GM18520 (cell line): ENCODE results near the gene MFN2.
"Not testable (repeated sequence)": the region's sequence is repeated elsewhere in the genome, so short reads cannot be mapped to it uniquely, and the experiment has no call there.

Source experiments
- ATAC-seq: cut with Tn5 transposase; IDR thresholded peaks from one replicate; pipeline ENCODE4 v1.9.1; 2021; ENCODE audit not compliant: unreplicated experiment

MFN2 gene

DNA sequence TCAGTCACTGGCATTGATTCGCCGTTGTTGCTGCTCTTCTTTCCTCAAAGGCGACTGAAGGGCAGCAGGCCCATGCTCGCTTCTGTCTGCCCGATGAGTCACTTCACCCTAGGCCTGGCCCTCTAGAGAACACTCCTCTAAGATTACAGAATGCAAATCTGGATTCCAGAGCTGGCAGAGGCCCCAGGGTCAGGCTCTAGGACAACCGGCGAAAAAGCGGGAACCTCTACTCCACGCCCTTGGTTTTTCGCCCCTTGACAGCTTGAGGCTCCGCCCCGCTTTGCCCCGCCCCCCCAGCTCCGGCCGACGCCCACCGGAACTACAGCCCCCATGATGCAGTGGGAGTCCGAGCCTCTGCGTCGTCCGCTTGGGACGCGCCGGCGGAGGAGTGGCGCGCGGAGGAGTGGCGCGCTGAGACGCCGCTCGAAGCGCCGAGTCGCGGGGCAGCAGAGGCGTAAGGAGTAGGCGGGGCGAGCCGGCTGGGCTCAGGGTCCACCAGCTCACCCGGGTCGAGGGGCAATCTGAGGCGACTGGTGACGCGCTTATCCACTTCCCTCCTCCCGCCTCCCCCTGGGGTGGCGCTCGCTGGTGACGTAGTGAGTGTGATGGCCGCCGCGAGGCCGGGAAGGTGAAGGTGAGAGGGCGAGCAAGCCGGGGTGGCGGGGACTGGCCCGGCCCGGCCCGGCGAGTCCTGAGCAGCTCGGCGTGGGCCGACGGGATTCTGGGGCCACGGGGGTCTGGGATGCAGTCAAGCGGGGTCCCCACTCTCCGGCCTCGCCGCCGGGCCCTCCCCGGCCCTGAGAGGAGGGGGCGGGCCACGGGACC, at the start of gene MFN2:
MFN2 (plus strand) TSS at position 594 of the 825 bp plus-strand sequence. CDS start 8,725 bp downstream, outside the sequence.
- ATAC-seq, result peak; percentile 89

DNA sequence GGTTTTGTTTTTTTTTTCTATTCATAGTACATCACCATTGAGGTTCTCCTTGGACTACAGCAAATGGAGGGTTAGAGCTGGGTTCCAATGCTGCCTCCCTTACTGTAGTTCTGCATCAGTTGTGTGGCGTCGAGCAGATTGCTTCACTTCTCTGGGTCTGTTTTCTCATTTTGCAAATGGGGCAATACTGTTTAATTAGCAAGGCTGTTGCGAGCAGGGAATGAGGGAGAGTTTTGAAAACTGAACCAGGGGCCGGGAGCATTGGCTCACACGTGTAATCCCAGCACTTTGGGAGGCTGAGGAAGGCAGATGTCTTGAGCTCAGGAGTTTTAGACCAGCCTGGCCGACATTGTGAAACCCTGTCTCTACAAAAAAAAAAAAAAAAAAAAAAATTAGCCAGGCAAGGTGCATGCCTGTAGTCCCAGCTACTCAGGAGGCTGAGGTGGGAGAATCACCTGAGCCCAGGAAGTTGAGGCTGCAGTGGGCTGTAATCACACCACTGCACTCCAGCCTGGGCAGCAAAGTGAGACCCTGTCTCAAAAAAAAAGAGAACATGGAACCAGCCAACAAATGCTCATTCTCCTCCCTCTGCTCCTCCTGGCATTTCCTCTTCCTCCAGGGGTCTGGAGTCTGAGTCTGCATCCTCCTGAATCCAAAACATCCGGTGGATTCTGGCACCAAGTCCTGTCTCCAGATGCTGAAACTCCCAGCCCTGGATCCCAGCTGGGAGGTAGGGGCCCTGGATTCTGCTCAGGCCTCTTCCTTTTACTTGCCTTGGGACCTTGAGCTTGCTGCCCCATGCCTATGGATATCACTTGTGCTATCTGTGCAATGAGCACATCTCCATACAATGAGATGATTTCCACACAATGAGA, 49.4 kb upstream of the MFN2 start:
- no peak for ATAC-seq

DNA sequence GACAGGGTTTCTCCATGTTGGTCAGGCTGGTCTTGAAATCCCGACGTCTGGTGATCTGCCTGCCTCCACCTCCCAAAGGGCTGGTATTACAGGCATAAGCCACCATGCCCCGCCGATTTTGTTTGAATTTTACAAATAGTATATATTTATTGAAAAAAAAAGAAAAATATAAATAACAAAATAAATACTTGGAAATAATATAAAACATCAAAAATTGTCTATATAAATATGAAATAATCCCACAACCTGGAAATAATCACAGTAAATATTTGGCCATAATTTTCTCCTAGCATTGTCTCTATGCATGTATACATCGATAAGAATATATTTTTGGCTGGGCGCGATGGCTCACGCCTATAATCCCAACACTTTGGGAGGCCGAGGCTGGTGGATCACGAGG, 48.4 kb upstream of the MFN2 start:
- no peak for ATAC-seq

DNA sequence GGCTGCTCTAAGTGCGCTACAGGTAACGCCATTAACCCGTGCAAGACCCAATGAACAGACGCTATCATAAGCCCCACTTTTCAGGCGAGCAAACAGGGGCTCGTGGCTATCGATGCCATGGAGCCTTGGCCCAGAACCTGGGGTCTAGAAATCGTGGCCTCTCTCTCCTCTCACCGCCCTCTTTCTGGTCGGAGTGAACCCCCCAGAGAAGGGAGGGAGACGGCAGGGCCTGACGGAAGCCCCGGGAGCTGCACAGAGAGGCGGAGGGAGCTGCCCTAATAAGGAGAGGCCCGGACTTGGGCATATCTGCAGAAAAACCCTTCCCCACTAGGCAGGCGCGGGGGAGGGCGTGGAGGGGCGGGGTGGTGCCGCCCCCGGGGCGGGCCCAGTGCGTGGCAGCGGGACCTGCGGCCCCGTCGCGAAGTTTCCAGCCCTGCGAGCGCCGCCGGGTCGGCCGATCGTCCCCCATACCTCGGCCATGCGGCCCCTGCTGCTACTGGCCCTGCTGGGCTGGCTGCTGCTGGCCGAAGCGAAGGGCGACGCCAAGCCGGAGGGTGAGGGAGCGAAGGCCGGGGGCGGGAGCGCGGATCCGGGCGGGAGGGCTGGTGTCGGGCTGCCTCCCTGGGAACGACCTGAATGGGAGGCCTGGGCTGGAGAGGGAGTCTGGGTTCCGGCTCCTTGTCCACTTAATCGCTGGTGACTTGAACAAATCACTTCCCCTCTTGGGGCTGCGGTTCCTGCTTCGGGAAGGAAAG, 45.8 kb upstream of the MFN2 start, which contains the start of gene PLOD1:
PLOD1 (plus strand) TSS at position 416 of the 755 bp plus-strand sequence; CDS start at position 479, 63 bp downstream.
- peak; percentile 70 for ATAC-seq

DNA sequence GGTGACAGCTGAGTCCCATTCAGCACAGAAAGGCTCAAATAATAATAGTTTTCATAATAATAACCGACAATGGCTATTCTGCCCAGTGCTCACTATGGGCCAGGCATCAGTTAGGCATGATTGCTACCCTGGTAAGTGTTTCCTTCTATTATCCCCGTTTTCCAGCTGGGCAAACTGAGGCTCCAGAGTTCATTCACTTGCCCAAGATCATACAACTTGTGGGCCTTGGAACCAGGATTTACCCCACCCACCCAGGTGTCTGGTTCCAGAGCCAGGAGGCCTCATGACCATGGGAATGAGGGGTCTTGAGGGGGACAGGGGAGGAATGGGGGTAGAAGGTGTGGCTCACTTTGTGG, 45.2 kb upstream of the MFN2 start:
- no peak for ATAC-seq

DNA sequence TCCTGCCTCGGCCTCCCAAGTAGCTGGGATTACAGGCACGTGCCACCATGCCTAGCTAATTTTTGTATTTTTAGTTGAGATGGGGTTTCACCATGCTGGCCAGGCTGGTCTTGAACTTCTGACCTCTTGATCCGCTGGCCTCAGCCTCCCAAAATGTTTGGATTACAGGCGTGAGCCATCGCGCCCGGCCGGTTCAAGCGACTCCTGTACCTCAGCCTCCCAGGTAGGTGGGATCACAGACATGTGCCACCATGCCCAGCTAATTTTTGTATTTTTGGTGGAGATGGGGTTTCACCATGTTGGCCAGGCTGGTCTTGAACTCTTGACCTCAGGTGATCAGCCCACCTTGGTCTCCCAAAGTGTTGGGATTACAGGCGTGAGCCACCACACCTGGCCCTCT, 44.5 kb upstream of the MFN2 start:
- ATAC-seq, result not testable (repeated sequence)

DNA sequence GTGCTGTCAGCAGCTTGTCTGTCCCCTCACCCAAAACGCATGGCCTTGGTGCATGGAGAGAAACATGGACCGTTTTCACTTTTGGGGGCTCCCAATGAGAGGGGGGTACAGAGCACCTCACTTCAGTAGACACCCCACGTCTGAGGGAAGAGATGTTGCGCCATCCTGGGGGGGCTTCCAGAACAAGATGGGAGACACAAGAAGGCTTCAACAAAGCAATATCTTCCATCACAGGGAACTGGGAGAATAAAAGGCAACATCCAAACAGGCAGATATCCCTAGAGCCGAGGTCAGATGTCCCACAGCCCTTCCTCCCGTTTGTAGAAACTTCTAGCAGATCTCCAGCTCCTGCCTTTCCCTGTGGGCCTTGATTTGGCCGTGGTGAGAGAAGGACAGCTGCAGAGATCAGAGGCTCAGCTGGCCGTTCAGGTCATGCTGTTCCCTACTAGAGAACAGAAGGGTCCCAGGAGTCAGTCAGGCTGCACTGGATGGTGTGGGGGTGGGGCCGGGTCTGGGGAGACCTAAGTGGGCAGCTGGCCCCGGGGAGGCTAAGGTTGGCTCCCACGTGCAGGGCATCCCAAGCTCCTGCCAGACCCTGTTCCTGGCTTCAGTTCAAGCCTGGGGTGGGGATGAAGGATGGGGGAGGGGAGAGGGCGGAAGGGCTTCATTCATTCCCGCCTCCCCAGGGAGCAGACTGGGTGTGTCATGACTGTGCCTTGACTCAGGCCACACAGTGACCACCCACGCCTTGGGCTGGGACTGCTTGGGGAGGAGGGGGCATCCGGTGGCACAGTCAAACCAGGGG, 41.3 kb upstream of the MFN2 start:
- no peak for ATAC-seq

DNA sequence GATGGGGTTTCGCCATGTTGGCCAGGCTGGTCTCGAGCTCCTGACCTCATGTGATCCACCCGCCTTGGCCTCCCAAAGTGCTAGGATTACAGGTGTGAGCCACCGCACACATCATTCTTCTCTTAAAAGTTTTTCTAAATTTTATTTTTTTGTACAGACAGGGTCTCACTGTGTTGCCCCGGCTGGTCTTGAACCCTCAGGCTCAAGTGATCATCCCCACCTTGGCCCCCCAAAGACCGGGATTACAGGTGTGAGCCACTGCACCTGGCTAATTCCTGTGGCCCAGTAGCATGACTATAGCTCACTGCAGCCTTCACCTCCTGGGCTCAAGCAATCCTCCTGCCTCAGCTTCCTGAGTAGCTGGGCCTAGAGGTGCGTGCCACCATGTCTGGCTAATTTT, 40.5 kb upstream of the MFN2 start:
- not testable (repeated sequence) for ATAC-seq

DNA sequence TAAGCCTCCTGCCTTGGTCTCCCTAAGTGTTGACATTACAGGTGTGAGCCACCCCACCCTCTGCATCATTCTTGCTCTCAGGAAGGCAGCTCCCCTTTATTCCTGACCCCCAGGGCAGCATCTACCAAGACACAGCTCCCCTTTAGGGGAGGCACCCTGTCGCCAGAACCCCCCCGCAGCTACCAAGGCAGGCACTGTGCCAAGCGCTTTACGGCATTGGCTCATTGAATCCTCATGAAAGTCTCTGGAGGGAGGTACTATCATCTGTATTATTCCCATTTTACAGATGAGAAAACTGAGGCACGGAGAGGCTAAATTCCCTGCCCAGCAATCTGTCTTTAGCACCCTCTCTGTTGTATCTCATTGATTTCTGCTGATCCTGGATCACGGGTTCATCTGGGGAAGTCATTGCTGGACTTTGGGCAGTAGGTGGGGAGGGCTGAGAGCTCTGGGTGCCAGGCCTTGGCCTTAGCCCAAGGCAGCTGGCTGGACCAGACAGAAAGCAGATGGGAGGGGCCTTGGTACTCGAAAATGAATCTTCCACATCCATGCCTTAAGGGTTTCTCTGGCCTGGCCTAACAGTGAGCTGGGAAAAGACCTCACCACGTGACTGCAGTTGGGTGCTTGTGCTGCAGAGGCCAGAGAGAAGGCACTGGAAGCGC, 39.9 kb upstream of the MFN2 start:
- ATAC-seq, result no peak

DNA sequence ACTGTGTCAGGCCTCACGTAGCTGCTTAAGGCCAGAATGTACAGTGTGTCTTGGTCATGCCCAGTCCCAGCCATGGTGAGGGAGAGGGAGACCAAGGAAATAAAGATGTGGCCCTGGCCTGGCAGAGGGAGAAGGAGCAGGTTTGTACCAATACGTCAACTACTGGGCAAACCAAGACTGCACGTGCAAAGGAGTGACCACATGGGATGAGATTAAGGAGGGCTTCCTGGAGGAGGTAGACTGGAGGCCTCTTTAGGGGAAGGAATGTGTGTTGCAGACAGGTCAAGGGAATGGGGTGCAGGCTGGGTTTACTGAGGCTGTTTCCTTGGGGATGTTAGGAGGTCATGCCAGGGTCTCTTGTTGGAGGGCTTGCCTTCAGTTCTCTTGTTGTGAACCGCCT, 38.0 kb upstream of the MFN2 start:
- ATAC-seq, result no peak

DNA sequence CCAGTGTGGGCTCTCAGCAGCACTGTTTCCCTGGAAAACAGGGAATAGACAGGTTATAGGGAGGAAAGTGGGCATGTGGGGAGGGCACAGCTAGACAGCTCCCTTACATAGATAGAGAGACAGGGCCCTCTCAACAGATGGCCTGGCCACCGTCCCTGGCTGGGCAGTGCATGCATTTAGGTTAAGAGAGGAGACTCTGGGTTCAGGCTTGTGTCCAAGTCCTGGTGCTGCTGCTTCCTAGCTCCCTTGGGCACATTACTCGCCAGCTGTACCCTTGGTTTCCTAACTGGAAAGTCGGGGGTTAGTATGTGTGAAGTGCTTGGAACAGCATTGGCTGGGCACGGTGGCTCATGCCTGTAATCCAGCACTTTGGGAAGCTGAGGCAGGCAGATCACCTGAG, 36.6 kb upstream of the MFN2 start:
- ATAC-seq, result no peak

DNA sequence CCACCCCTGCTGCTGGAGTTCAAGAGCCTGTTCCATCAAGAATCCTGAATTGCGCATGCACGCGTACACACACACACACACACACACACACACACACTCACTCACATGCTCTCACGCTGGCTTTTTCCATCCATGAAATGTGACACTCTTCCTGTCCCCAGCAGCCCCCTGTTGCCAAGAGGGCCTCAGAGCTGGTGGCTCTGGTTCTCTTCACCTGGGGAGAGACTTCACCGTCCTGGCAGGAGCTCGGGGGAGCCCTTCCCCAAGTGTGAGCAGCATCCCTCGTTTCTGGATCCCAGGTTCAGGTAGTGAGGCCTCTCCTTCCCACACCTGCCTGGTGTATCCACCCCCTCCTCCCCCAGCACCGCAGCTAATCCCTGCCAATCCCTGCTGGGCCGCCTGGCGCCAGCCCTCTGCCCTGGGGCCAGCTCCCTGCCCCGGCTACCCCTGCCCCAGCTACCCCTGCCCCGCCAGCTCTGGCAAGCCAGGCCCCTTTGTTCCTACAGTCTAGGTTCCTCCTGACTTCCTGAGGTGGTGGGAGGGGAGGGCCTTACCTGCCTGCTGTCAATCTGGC, 35.8 kb upstream of the MFN2 start:
- no peak for ATAC-seq

DNA sequence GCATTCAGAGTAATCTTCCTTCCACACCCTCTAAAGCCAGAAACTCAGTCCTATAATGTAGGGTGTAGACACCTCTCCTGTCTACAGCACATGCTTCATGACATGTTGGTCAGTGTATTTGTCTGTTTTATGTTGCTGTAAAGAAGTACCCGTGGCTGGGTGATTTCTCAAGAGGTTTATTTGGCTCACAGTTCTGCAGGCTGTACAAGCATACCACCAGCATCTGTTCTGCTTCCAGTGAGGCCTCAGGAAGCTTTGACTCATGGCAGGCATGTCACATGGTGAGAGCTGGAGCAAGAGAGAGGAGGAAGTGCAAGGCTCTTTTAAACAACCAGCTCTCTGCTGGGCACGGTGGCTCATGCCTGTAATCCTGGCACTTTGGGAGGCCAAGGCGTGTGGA, 33.6 kb upstream of the MFN2 start:
- ATAC-seq, result no peak

DNA sequence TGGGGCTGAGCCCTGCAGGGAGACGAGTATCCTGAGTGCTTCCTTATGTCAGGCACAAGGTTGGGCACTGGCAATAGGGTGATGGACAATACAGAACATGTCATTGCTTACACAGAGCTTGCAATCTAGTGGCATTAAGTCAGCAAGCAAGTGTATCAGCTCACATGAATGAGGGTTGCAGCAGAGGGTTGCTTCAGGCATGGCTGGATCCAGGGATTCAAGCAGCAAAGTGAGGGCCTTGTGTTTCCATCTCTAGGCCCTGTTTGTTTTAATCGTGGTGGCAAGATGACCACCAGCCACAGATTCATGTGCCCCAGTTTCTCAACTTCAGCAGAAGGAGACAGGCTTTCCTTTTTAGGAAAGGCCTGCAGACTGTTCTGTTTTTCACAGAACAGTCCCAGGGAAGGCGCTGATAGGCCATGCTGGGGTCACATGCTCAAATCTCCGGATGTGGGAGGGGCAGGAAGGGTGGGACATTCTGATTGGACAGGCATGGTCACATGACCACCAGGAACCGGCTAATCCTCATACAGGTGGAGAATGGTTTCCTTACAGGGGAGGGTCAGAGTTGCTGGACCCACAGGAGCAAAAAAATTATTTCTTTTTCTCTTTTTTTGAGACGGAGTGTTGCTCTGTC, 31.3 kb upstream of the MFN2 start:
- no peak for ATAC-seq

DNA sequence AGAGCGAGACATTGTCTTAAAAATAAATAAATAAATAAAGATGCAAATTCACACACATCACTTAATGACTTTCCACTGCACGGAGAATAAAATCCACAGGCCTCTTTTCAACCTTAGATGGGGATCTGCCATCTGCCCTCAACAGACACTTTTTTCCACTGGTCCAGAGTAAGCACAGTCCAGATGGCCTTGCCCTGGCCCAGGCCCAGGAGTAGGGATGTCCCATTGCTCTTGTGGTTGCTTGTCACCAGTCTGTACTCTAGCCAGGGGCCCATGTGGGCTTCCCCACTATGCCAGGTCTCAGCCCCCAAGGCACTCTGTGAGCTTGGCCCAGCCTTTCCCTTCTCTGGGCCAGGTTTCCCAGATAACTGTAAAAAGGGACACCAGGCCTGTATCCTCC, 28.3 kb upstream of the MFN2 start:
- no peak for ATAC-seq

DNA sequence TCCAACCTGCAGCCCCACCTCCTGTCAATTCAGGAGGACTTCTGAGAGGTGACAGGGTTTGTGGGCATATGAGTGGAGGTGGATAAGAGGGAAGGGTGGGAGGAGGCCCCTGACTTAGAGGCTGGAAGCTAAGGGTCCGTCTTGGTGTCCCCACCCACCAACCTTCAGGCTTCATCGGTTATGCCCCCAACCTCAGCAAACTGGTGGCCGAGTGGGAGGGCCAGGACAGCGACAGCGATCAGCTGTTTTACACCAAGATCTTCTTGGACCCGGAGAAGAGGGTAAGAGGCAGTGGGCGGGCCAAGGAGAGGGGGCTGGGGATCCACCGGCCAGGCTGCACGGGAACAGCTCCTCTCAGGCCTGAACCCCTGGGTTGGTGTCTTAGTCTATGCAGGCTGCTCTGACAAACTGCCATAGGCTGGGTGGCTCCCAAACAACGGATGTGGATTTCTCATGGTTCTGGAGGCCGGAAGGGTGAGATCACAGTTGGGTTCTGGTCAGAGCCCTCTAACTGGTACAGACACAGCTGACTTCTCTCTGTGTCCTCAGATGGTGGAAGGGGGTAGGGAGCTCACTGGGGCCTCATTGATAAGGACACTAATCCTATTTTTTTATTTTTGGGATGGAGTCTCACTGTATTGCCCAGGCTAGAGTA, 27.7 kb upstream of the MFN2 start:
- no peak for ATAC-seq

DNA sequence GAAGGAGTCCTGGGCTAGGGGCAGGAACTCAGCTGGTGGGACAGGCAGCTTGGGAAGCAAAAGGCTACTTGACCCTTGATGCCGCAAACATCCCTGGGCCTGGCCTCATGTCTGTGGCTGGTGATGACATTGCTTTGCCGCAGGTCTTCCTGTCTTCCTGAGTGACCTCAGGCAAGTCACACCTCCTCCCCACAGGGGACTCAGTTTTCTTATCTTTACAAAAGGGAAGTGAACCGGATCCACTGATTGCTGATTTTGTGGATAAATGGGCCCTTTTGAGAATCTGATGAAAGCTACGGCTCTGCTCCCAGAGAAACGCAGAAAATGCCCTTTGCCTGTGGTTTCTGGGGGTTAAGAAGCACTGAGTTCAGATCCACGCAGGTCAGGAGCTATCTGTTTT, 25.0 kb upstream of the MFN2 start:
- ATAC-seq, result no peak

DNA sequence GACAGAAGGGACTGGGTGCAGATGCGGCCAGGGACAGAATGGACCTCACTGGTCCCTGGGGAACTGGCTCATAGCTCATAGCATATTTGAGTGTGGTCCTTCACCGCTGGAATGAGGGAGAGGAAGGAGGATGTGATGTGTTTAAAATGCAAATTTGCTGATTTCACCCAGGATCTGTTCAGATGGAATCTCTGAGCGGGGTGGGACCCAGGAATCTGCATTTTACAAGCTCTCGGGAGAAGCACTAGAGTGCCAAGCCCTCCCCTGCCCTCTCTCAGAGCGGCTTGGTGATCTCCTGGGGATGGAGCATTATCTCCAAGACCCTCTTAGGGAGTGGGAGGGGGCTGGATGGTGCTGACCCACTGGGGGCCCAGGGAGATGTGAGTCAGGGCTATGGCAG, 22.8 kb upstream of the MFN2 start:
- no peak for ATAC-seq

DNA sequence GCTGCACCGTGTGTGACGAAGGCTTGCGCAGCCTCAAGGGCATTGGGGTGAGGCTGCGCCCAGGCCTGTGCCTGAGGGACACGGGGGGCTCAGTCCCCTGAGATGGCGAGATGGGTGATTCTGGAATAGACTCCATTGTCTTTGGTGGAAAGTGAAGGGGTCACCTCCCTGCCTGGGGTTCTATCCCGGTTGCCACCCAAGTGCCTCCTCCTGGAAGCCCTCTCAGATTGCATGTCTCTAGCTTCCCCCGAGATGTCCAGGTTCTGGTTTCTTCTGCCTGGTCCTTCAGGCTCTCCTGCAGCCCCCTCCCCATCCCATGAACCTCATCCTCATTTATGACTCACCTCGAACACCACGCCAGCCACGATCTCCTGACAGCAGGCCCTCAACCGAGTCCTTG, 22.3 kb upstream of the MFN2 start:
- no peak for ATAC-seq
